ENCODE measurements around the gene FAAP24.

GRCh38 chr19:32935629-32936028, 36.4 kb upstream of the FAAP24 start:
- TF ChIP-seq CTCF (optimal IDR thresholded peaks at IDR 0.05 in 1 of 3, IDR thresholded peaks at IDR 0.05 in 1 of 3, conservative IDR thresholded peaks at IDR 0.05 in 1 of 3; ENCODE audit: extremely low read depth in 1 of 3, insufficient read depth in 2 of 3, low read length in 3 of 3) (no peak), EZH2 (IDR thresholded peaks at IDR 0.05; ENCODE audit: low read length) (no peak)
